Adrenal gland (tissue), 5 donors: Measurements from ENCODE around the gene WFIKKN2.

Source experiments
- CTCF ChIP-seq, 6 experiments: fragments of 450-650 bp in 4 of 6; fragments of 200-600 bp in 2 of 6; sonication (generic) in 1 of 6; IDR thresholded peaks; 1 replicate in 5 of 6; 2 replicates in 1 of 6; pipeline versions ENCODE4 v1.5.1 to v1.8.0; 2016 to 2021; ENCODE audit warnings: antibody characterized with exemption in 6 of 6, mild to moderate bottlenecking in 2 of 6, moderate library complexity in 1 of 6
- POLR2A ChIP-seq, 2 donors: fragments of 450-650 bp; IDR thresholded peaks; one replicate each; pipeline ENCODE4 v1.6.1; 2017; ENCODE audit warnings: antibody characterized with exemption in 2 of 2, mild to moderate bottlenecking in 2 of 2, moderate library complexity in 1 of 2
- donor health status: DM: no; HTN: no; CAD: no.

- TF ChIP-seq CTCF (IDR thresholded peaks at IDR 0.05) (no peak), POLR2A (IDR thresholded peaks at IDR 0.05) (no peak)
These were observed 54.2 kb downstream of the WFIKKN2 start for GRCh38 chr17:50889528-50890118.
